ENCODE data around the gene TUFT1.

GRCh38 chr1:151540982-151541377, 871 bp downstream of the TUFT1 start:
- TF ChIP-seq POLR2AphosphoS5 (IDR thresholded peaks at IDR 0.05; ENCODE audit: low read depth, low read length) (no peak), POLR2A (IDR thresholded peaks at IDR 0.05; ENCODE audit: low read depth, low read length) (no peak), TAF1 (IDR thresholded peaks at IDR 0.05; ENCODE audit: borderline replicate concordance, low read depth, low read length) (no peak)

Data from GM12892 (cell line).